Loucy (cell line): ENCODE data around the gene MX2.

ENCODE experiments used
- H2AFZ ChIP-seq: fragments of 200-600 bp; sonication (generic); 2 replicates; pipeline ENCODE4 v1.6.0; 2016; ENCODE audit warnings: antibody characterized with exemption, mild to moderate bottlenecking, low read length, moderate library complexity
- H3F3A ChIP-seq: fragments of 200-600 bp; 2 replicates; pipeline ENCODE4 v1.6.0; 2016; ENCODE audit warnings: antibody characterized with exemption, low read depth, mild to moderate bottlenecking
- H3K27me3 ChIP-seq: fragments of 200-600 bp; sonication (generic); 2 replicates; pipeline ENCODE4 v1.6.1; 2014; ENCODE audit warnings: low read length, mild to moderate bottlenecking; ENCODE audit not compliant: insufficient read depth, poor library complexity, severe bottlenecking
- H3K36me3 ChIP-seq: fragments of 200-600 bp; sonication (generic); 2 replicates; pipeline ENCODE4 v1.6.1; 2016; ENCODE audit warnings: low read length; ENCODE audit not compliant: insufficient read depth
- H3K4me1 ChIP-seq: fragments of 200-600 bp; sonication (generic); 2 replicates; pipeline ENCODE4 v1.5.1; 2014; ENCODE audit warnings: low read length, mild to moderate bottlenecking; ENCODE audit not compliant: insufficient read depth, poor library complexity, severe bottlenecking
- H3K4me2 ChIP-seq: fragments of 200-600 bp; sonication (generic); 2 replicates; pipeline ENCODE4 v1.6.0; 2014; ENCODE audit warnings: antibody characterized with exemption, low read length, low read depth, mild to moderate bottlenecking; ENCODE audit not compliant: poor library complexity, severe bottlenecking
- H3K4me3 ChIP-seq: fragments of 200-600 bp; sonication (generic); 2 replicates; pipeline ENCODE4 v1.5.1; 2014; ENCODE audit warnings: low read length, mild to moderate bottlenecking, mixed read lengths; ENCODE audit not compliant: poor library complexity, severe bottlenecking
- H3K79me2 ChIP-seq: fragments of 200-600 bp; sonication (generic); 2 replicates; pipeline ENCODE4 v1.6.1; 2014; ENCODE audit warnings: low read length; ENCODE audit not compliant: insufficient read depth
- H3K9ac ChIP-seq: fragments of 200-600 bp; sonication (generic); 2 replicates; pipeline ENCODE4 v1.6.0; 2014; ENCODE audit warnings: mild to moderate bottlenecking, low read depth, low read length, moderate library complexity; ENCODE audit not compliant: poor library complexity, severe bottlenecking
- H3K9me2 ChIP-seq: fragments of 200-600 bp; sonication (generic); replicated peaks from 2 replicates; pipeline ENCODE4 v1.6.1; 2016; ENCODE audit warnings: low read depth, low read length, mixed read lengths
- H3K9me3 ChIP-seq: fragments of 200-600 bp; sonication (generic); 2 replicates; pipeline ENCODE4 v1.6.1; 2014; ENCODE audit warnings: mild to moderate bottlenecking, antibody characterized with exemption, low read length, low read depth; ENCODE audit not compliant: insufficient read depth
- H4K20me1 ChIP-seq: fragments of 200-600 bp; sonication (generic); 2 replicates; pipeline ENCODE4 v1.6.0; 2014; ENCODE audit warnings: antibody characterized with exemption, low read length, mild to moderate bottlenecking; ENCODE audit not compliant: insufficient read depth, poor library complexity, severe bottlenecking
- CTCF ChIP-seq: fragments of 200-600 bp; sonication (generic); conservative IDR thresholded peaks from 2 replicates; pipeline ENCODE4 v1.5.1; 2014; ENCODE audit warnings: mild to moderate bottlenecking, antibody characterized with exemption, low read length
- EZH2phosphoT487 ChIP-seq: fragments of 200-600 bp; IDR thresholded peaks from 2 replicates; pipeline ENCODE4 v1.6.1; 2018; ENCODE audit warnings: antibody characterized with exemption, mild to moderate bottlenecking, moderate library complexity, borderline replicate concordance

MX2 gene

GRCh38 chr21:41370840-41371684, 9.2 kb downstream of the MX2 start:
- TF ChIP-seq EZH2phosphoT487 = no peak
- Histone ChIP-seq H3F3A (no peaks in the 10 kb centered on the region), H3K79me2 (peaks cover 58% of the 10 kb centered on the region), H3K9ac (peak overlapping the region; percentile 87), H3K4me1 (peaks cover 56% of the 10 kb centered on the region), H3K36me3 (no peaks in the 10 kb centered on the region), H4K20me1 (peaks cover 32% of the 10 kb centered on the region), H3K27me3 (no peaks in the 10 kb centered on the region), H3K9me3 (no peaks in the 10 kb centered on the region), H3K4me2 (peak overlapping the region; percentile 95), H3K9me2 (no peaks in the 10 kb centered on the region), H3K4me3 (peak overlapping the region; percentile 95), H2AFZ (peak overlapping the region; percentile 97; the same call in 1 of the 2 replicates)

GRCh38 chr21:41371685-41372030, 9.8 kb downstream of the MX2 start:
- H3K4me3 ChIP-seq = peak overlapping the region; percentile 95
- peak overlapping the region; percentile 95 for H3K4me2 ChIP-seq
- peak overlapping the region; percentile 87 for H3K9ac ChIP-seq
- peaks cover 56% of the 10 kb centered on the region for H3K4me1 ChIP-seq
- no peaks in the 10 kb centered on the region for H3K9me2 ChIP-seq
- no peaks in the 10 kb centered on the region; the same call in 1 of the 2 replicates for H3K36me3 ChIP-seq
- no peak for TF ChIP-seq CTCF
- no peak for TF ChIP-seq EZH2phosphoT487
- H3K9me3 ChIP-seq = no peaks in the 10 kb centered on the region
- H4K20me1 ChIP-seq = peaks cover 32% of the 10 kb centered on the region
- no peaks in the 10 kb centered on the region for H3F3A ChIP-seq
- no peaks in the 10 kb centered on the region for H3K27me3 ChIP-seq
- H2AFZ ChIP-seq = no peak overlapping the region
- H3K79me2 ChIP-seq = peaks cover 58% of the 10 kb centered on the region

GRCh38 chr21:41373253-41373652, 11.4 kb downstream of the MX2 start:
- no peak for TF ChIP-seq CTCF
- TF ChIP-seq EZH2phosphoT487 = no peak
- peak overlapping the region; percentile 95 for H3K4me2 ChIP-seq
- peak overlapping the region; percentile 95 for H3K4me3 ChIP-seq
- no peak overlapping the region for H2AFZ ChIP-seq
- H3K27me3 ChIP-seq = no peaks in the 10 kb centered on the region
- no peaks in the 10 kb centered on the region for H3K9me2 ChIP-seq
- H3K9me3 ChIP-seq = no peaks in the 10 kb centered on the region
- H4K20me1 ChIP-seq = peaks cover 32% of the 10 kb centered on the region
- peaks cover 16% of the 10 kb centered on the region; the same call in 1 of the 2 replicates for H3K36me3 ChIP-seq
- no peaks in the 10 kb centered on the region for H3F3A ChIP-seq
- H3K9ac ChIP-seq = peak overlapping the region; percentile 87
- peaks cover 56% of the 10 kb centered on the region for H3K4me1 ChIP-seq
- peaks cover 58% of the 10 kb centered on the region for H3K79me2 ChIP-seq
